ENCODE measurements around the gene MYRIP. TPM values are rescaled to one million over a fixed set of nuclear protein-coding genes. Genes with fewer than 3 reads are reported as not detected.

MYRIP gene
- polyA plus RNA-seq, 6 donors from 2014 or later = not detected

GRCh38 chr3:39882111-39882510 is 72.7 kb downstream of the MYRIP start:
- Mint-ChIP-seq H3K36me3 (no peaks in the 10 kb centered on the region), H3K4me3 (no peak overlapping the region), H3K9me3 (peaks cover 0 to 16% (median 8%) of the 10 kb centered on the region in 7 donors), H3K27ac (no peak overlapping the region), H3K27me3 (peaks cover 0 to 8% (median 0%) of the 10 kb centered on the region in 3 donors), H3K4me1 (no peaks in the 10 kb centered on the region)
- no peak for ATAC-seq (ENCODE audit: low read depth in 2 of 2)
- no peak for DNase-seq

GRCh38 chr3:39892068-39892467 is 82.7 kb downstream of the MYRIP start:
- Mint-ChIP-seq H3K27me3 (no peaks in the 10 kb centered on the region), H3K27ac (no peak overlapping the region)
- ATAC-seq (ENCODE audit: low read depth in 2 of 2) = no peak

DNA sequence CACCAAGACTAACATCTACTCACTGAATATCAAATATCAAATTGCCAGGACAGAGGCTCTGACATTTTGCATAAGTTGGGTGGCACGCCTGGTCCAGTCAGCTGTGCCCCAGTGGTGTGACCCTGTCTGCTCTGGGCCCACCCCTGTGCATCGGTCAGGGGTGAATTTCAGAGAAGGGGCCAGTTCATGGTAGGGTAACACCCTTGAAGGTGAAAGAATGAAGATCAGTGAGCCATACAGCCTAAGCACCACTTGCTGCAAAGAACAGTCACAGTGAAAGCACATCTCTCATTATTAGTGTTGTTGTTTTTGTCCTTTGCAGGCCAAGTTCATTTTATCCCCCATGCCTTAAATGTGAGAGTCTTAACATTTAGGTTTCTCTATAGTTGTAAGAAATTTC is 86.8 kb downstream of the MYRIP start:
- no peak for ATAC-seq (ENCODE audit: low read depth in 2 of 2)
- Mint-ChIP-seq H3K27me3 (no peaks in the 10 kb centered on the region), H3K27ac (no peak overlapping the region)

More at GRCh38 chr3:39892068-39892467, 82.7 kb downstream of the MYRIP start:
- no peak for DNase-seq
- Mint-ChIP-seq H3K9me3 (peaks cover 0 to 5% (median 0%) of the 10 kb centered on the region in 7 donors), H3K36me3 (no peaks in the 10 kb centered on the region), H3K4me1 (no peaks in the 10 kb centered on the region), H3K4me3 (no peak overlapping the region)

DNA sequence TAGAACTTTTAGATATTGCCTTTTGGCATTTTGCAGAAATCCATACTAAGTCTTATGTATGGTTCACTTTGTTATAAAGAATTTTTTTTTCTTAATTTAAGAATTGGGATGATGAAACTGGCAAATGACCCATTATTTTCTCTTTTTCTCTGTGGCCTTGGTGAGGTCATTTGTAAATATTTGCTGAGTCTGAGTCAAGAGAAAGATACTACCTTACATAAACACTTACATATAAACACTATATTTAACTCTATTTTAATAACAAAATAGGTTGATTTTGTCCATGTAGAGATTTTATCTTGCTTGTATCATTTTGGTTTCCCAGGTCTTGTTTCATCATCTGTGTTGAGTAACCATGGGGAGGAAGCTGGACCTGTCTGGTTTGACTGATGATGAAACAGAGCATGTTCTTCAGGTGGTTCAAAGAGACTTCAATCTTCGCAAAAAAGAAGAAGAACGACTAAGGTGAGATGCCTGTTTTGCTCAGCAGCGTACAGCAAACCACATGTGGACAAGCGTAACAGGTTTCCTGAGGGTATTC is 91.1 kb downstream of the MYRIP start:
- no peaks in the 10 kb centered on the region for H3K4me1 Mint-ChIP-seq
- peaks cover 0 to 2% (median 0%) of the 10 kb centered on the region in 7 donors for H3K9me3 Mint-ChIP-seq
- ATAC-seq (ENCODE audit: low read depth in 2 of 2) = no peak

More for the DNA sequence above, 86.8 kb downstream of the MYRIP start:
- DNase-seq = no peak
- Mint-ChIP-seq H3K9me3 (peaks cover 0 to 1% (median 0%) of the 10 kb centered on the region in 7 donors), H3K36me3 (no peaks in the 10 kb centered on the region), H3K4me3 (no peak overlapping the region), H3K4me1 (no peaks in the 10 kb centered on the region)

DNA sequence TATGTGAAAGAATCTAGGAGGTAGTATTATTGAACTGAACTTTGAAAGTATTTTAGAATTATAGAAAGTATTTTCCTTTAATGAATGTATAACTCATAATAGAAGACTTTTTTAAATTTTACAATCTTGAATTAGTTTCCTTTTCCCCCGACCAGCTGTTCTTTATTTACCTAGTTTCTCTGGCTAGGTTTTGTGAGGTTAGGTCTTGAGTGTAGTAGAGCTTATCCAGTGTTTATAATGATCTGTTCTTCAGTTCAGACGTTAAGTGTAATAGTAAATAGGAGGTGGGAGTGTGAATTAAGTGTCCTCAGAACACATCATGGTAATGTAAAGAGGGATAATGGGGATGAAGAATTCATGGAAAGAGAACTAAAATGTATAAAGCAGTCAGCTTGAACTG is 93.8 kb downstream of the MYRIP start:
- ATAC-seq (ENCODE audit: low read depth in 2 of 2) = no peak
- no peak for DNase-seq
- H3K9me3 Mint-ChIP-seq = peaks cover 0 to 2% (median 0%) of the 10 kb centered on the region in 7 donors
- no peaks in the 10 kb centered on the region for H3K4me1 Mint-ChIP-seq
- no peak overlapping the region for H3K4me3 Mint-ChIP-seq
- H3K27ac Mint-ChIP-seq = no peak overlapping the region
- H3K27me3 Mint-ChIP-seq = no peaks in the 10 kb centered on the region
- no peaks in the 10 kb centered on the region for H3K36me3 Mint-ChIP-seq

More for the DNA sequence above, 91.1 kb downstream of the MYRIP start:
- Mint-ChIP-seq H3K27me3 (no peaks in the 10 kb centered on the region), H3K36me3 (no peaks in the 10 kb centered on the region), H3K4me3 (no peak overlapping the region), H3K27ac (no peak overlapping the region)
- no peak for DNase-seq

DNA sequence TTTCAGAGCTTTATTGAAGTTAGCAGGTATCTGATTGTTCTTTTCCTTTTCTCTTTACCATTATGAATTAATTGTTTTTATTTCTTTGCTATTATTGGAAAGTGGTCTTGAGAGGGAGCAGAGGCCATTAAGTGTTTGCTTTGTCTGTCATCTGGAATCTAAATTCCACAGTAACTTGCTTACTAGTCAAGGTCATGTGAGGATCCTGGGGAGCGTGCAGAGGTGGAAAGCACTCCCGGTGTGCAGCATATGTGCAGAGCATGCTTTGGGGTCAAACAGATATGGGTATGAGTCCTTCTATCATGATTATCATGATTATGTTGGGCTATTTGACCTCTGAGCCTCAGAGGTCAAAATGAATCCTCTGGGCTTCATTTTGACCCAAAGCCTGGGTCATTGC is 96.4 kb downstream of the MYRIP start:
- H3K27ac Mint-ChIP-seq = no peak overlapping the region
- ATAC-seq (ENCODE audit: low read depth in 2 of 2) (no peak), DNase-seq (no peak)
- H3K4me1 Mint-ChIP-seq = no peaks in the 10 kb centered on the region
- peaks cover 0 to 2% (median 0%) of the 10 kb centered on the region in 7 donors for H3K9me3 Mint-ChIP-seq
- H3K36me3 Mint-ChIP-seq = no peaks in the 10 kb centered on the region
- H3K4me3 Mint-ChIP-seq = no peak overlapping the region
- peaks cover 0 to 5% (median 0%) of the 10 kb centered on the region in 3 donors for H3K27me3 Mint-ChIP-seq

DNA sequence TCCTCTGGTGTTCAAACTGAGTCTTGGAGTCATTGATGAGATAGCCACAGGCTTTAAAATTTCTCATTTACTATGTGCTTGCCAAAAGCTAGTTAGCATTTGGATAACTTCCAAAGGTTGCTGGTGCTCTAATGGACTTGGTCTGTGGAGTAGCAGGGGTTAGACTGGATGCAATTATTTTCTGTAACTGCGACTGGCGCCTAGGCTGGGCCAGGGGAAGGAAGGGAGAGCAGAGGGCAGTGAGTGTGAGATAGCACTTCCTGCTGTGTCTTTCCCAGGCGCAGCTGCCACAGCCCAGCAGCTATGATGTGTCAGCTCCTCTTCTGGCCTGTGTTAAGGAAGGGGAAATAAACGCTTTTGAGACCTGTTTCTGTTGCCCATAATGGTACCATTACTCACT is 98.6 kb downstream of the MYRIP start:
- H3K27ac Mint-ChIP-seq = no peak overlapping the region
- no peaks in the 10 kb centered on the region for H3K4me1 Mint-ChIP-seq
- no peak overlapping the region for H3K4me3 Mint-ChIP-seq
- no peak for DNase-seq
- ATAC-seq (ENCODE audit: low read depth in 2 of 2) = no peak
- H3K36me3 Mint-ChIP-seq = no peaks in the 10 kb centered on the region
- H3K9me3 Mint-ChIP-seq = peaks cover 0 to 2% (median 0%) of the 10 kb centered on the region in 7 donors
- H3K27me3 Mint-ChIP-seq = peaks cover 0 to 5% (median 0%) of the 10 kb centered on the region in 3 donors

DNA sequence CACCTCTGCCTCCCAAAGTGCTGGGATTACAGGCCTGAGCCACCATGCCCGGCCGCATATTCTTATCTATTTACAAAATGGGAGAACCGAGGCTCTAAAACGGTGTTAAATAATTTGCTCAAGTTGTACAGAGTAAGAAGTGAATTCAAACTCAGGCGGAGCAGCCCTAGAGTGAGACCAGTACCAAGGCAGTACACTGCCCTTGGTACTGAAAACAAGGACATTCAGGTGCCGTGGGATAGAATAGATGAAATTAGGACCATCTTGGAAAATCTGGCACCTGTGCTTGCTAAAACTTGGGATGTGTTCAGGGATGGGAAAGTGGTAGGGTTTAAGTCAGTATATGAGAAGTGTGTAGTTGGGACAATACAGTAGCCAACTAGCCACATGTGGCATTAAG is 100.7 kb downstream of the MYRIP start:
- DNase-seq (no peak), ATAC-seq (ENCODE audit: low read depth in 2 of 2) (no peak)
- Mint-ChIP-seq H3K36me3 (no peaks in the 10 kb centered on the region), H3K9me3 (peaks cover 0 to 2% (median 0%) of the 10 kb centered on the region in 7 donors), H3K4me3 (no peak overlapping the region), H3K27ac (no peak overlapping the region), H3K4me1 (no peaks in the 10 kb centered on the region), H3K27me3 (peaks cover 0 to 5% (median 0%) of the 10 kb centered on the region in 3 donors)

GRCh38 chr3:39910826-39911464 is 101.5 kb downstream of the MYRIP start:
- Mint-ChIP-seq H3K4me1 (no peaks in the 10 kb centered on the region), H3K9me3 (peaks cover 0 to 2% (median 0%) of the 10 kb centered on the region in 7 donors), H3K36me3 (no peaks in the 10 kb centered on the region)

DNA sequence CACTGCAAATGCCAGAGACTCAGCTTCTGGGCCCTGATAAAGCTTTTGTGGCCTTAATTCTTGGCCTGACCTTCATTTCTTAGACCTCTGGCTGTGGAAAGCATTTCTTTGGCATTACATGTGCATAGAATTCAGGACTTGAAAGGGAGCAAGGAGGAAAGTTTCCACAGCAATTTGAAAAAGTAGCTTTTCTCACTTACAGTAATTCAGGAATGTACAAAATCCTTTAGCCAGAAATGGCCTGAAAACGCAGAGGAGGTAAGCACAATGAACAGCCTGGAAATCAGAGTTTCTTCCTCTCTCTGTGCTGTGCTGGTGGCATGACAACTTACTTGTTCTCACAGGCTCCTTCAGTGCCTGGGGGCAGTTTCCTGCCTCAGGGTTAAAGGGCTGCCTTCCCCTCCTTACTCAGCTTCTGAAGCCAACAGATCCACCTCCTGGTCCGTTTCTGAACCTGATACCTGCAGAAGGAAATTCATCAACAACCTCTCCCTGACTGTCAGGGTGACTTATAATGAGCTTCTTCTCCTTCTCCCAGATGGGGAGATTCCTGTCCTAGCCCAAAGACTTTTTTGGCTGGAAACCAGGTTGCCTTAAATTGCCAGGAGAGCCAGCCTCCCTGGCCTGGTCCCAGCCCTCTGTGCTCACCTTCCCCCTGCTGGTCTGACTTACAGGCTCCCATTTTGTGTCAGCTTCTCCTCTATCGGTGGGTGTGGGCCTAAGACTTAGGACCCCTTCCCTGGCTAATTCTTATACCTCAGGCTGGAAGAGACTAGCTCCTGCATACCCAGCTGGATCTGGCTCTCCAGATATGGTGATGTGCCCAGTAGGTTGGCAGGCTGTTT is 102.3 kb downstream of the MYRIP start:
- no peaks in the 10 kb centered on the region for H3K4me1 Mint-ChIP-seq
- no peaks in the 10 kb centered on the region for H3K36me3 Mint-ChIP-seq
- no peak overlapping the region for H3K4me3 Mint-ChIP-seq
- no peak for DNase-seq
- no peak for ATAC-seq (ENCODE audit: low read depth in 2 of 2)
- H3K27ac Mint-ChIP-seq = peak overlapping the region in 2 of 6 donors; percentile 44 to 48
- H3K9me3 Mint-ChIP-seq = peaks cover 0 to 2% (median 0%) of the 10 kb centered on the region in 7 donors
- H3K27me3 Mint-ChIP-seq = peaks cover 0 to 5% (median 0%) of the 10 kb centered on the region in 3 donors

More at GRCh38 chr3:39910826-39911464, 101.5 kb downstream of the MYRIP start:
- Mint-ChIP-seq H3K4me3 (no peak overlapping the region), H3K27ac (no peak overlapping the region), H3K27me3 (peaks cover 0 to 5% (median 0%) of the 10 kb centered on the region in 3 donors)
- DNase-seq (no peak), ATAC-seq (ENCODE audit: low read depth in 2 of 2) (no peak)

GRCh38 chr3:39915027-39915426 is 105.6 kb downstream of the MYRIP start:
- Mint-ChIP-seq H3K4me1 (no peaks in the 10 kb centered on the region), H3K27ac (no peak overlapping the region), H3K4me3 (no peak overlapping the region), H3K36me3 (no peaks in the 10 kb centered on the region), H3K9me3 (no peaks in the 10 kb centered on the region), H3K27me3 (peaks cover 0 to 5% (median 0%) of the 10 kb centered on the region in 3 donors)
- DNase-seq (no peak), ATAC-seq (ENCODE audit: low read depth in 2 of 2) (no peak)

DNA sequence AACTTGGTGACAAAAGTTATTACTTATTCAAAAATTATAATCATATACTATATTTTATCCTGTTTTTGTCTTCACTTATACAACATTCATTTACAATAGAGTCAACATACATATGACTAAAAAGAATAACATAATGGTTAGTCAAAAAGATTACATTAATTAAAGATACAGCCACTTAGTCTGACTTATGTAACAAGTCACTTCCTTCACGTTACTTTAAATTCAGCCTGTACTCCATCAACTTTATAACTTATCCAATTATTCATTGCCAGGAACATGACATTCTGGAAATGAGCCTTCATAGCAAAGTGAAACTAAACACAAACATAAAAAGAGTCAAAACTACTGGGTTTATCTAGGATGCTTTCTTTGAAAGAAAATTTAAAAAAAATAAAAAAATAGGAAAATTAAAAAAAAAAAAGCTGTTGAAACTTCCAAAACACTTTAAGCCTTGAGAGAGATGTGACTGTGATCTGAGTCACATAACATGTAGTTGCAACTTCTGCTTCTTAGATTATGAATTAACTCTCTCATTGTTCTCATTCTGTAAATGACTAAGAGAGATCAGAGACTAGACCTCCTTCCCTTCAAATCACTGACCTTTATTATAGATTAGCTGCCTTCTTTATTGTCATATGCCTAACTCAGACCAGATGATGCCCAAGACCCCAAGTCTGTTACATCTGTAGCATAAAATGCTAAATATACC is 107.8 kb downstream of the MYRIP start:
- Mint-ChIP-seq H3K27me3 (peaks cover 0 to 5% (median 0%) of the 10 kb centered on the region in 3 donors), H3K27ac (no peak overlapping the region), H3K4me3 (no peak overlapping the region), H3K9me3 (peaks cover 0 to 1% (median 0%) of the 10 kb centered on the region in 7 donors), H3K36me3 (no peaks in the 10 kb centered on the region), H3K4me1 (no peaks in the 10 kb centered on the region)
- ATAC-seq (ENCODE audit: low read depth in 2 of 2) (no peak), DNase-seq (no peak)

- Mint-ChIP-seq H3K4me3 (no peak overlapping the region), H3K36me3 (no peaks in the 10 kb centered on the region), H3K9me3 (peaks cover 0 to 4% (median 0%) of the 10 kb centered on the region in 7 donors), H3K4me1 (no peaks in the 10 kb centered on the region), H3K27ac (no peak overlapping the region), H3K27me3 (peaks cover 0 to 5% (median 0%) of the 10 kb centered on the region in 3 donors)
- no peak for DNase-seq
- ATAC-seq (ENCODE audit: low read depth in 2 of 2) = no peak
Observed at GRCh38 chr3:39919281-39919680, 109.9 kb downstream of the MYRIP start.

Measured in naive B cell (primary cell).